ENCODE data around the gene TNNC2.

TNNC2 gene

DNA sequence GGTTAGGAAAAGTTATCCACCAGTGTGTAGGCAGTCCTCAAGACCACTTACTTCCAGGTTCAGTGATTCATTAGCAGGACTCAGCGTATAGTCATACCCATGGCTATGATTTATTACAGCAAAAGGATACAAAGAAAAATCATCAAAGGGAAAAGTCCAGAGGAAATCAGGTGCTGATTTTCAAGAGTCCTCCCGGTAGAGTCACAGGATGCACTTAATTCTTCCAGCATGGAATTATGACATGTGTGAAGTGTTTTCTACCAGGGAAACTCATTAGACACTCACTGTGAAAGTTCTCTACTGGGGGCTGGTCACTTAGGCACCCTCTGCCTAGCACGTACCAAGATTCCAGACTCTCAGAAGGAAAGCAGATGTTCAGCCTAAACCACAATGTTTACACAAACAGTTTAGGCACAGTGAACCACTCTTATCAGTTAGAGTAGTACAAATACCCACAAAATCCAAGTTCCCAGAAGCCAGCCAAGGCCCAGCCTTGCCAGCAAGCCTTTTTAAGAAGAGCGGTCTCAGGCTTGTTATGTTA lies 45.7 kb downstream of the TNNC2 start:
- DNase-seq (ENCODE audit: low spot score): no peak

DNA sequence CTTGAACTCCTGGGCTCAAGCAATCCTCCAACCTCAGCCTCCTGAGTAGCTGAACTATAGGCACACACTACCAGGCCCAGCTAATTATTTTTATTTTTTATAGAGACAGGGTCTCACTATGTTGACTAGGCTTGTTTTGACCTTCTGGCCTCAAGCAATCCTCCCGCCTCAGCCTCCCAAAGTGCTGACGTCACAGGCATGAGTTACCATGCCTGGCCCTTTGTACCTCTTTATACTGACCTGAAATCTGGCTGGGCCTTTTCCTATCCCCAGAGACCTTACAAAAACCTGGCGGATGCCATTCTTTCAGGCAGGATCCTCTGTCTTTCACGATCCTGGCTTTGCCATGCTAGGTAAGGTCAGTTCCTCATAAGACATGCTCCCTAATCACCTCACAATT lies 47.0 kb downstream of the TNNC2 start:
- DNase-seq (ENCODE audit: low spot score): no peak

DNA sequence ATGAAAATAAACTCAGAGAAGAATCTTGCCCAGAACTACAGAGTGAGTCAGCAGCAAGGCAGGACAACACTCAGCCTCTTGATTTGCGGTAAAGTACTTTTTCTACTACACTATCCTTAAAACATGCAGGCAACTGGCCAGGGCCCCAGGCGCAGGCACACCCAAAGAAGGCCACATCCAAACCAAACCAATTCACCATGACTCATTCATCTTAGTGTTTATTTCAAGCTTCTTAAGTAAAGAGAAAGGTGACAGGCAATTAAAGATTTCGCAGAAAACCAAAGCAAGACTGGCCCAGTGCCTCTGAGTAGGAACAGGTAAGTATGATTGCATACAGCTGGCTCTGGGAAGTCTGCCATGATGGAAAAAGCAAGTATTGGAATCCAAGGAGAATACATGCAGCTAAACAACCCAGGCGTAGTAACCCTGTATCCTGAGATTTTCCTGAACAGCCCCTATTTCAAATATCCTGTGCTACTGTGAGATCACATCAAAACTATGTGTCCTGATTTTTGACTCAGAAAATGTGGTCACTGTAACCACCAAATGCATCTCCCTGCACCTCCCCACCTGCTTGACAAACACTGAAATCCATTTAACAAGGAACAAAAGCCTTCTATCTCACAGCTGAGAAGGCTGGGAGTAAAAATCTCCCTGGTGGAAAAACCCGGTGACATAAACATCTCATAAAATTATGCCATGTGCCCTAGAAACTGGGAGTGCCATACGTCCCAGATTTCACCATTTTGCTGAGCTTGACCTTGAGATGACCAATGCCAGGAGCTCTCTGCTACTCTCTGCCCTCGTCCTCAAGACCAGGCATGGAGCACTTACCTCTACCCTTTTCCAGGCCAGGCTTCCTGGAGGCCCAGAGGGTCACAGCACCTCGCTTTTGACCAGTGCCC lies 47.8 kb downstream of the TNNC2 start:
- DNase-seq (ENCODE audit: low spot score): no peak

DNA sequence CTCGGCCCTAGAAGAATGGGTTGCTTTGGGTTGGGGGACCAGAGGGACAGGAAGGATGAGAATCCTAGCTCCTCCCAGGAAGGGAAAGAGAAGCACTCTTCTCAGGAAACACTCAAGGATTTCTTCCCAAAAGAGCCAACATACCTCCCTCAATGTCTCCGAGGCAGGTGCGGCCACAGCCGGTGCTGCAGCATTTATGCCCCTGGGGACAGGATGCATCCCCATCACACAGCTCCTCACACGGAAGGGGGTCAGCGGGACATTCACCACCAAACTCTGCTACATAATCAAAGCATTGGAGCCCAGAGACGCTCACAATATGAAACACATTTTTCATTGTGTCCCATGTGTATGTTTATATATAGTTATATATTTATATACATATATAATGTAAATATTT lies 50.2 kb downstream of the TNNC2 start:
- no peak for DNase-seq (ENCODE audit: low spot score)

DNA sequence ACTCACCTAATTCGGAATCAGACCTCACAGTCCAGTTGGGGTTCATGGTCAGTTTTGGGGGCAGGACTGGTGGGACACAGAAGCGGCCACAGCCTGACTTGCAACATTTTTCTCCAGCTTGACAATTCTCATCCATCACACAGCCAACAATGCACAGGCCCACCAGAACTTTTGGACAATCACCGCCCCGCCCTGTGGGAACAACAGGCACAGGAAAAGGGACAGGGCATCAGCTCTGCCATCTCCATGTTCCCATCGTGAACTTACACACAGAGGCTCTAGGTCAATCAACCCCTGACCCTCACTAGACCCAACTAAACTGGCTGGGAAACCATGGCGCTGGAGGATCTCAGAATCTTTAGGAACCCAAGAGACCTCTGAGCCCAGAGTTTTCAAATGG lies 51.7 kb downstream of the TNNC2 start:
- no peak for DNase-seq (ENCODE audit: low spot score)

GRCh38 chr20:45774945-45775344 lies 52.2 kb downstream of the TNNC2 start:
- DNase-seq (ENCODE audit: low spot score): no peak

Data from HuH-7.5 (cell line).